Thyroid gland (tissue), 4 donors: ENCODE results near the gene PLXDC2.

Experiments
- POLR2A ChIP-seq, 2 donors: fragments of 450-650 bp; IDR thresholded peaks; one replicate each; pipeline ENCODE4 v1.6.1; 2017; ENCODE audit warnings: antibody characterized with exemption in 2 of 2, mild to moderate bottlenecking in 2 of 2, moderate library complexity in 1 of 2
- TF ChIP-seq, protein P1 (sequence below), 6 experiments: fragments of 200-600 bp in 3 of 6; fragments of 450-650 bp in 3 of 6; sonication (generic) in 3 of 6; IDR thresholded peaks; one replicate each; pipeline ENCODE4 v1.5.1; 2016 to 2019; ENCODE audit warnings: antibody characterized with exemption in 6 of 6, mild to moderate bottlenecking in 2 of 6, inconsistent platforms in 1 of 6, moderate library complexity in 1 of 6

DNA sequence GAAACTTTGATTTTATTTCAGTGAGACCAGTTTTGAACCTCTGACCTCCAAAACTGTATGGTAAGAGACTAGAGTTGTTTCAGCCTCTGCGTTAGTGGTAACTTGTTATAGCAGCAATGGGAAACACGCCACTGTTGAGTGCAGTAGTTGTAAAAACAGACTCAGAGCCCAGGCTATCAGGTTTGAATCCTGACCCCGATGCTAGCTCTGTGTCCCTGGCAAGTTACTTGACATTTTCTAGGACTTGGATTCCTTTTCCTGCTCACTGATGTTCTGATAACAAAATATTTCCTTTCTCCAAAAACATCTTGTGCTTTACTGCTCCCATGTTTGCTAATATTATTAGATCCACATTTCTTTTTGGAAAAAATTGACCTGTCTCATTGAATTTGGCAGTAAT lies 131.0 kb downstream of the PLXDC2 start:
- TF ChIP-seq, protein P1, sequence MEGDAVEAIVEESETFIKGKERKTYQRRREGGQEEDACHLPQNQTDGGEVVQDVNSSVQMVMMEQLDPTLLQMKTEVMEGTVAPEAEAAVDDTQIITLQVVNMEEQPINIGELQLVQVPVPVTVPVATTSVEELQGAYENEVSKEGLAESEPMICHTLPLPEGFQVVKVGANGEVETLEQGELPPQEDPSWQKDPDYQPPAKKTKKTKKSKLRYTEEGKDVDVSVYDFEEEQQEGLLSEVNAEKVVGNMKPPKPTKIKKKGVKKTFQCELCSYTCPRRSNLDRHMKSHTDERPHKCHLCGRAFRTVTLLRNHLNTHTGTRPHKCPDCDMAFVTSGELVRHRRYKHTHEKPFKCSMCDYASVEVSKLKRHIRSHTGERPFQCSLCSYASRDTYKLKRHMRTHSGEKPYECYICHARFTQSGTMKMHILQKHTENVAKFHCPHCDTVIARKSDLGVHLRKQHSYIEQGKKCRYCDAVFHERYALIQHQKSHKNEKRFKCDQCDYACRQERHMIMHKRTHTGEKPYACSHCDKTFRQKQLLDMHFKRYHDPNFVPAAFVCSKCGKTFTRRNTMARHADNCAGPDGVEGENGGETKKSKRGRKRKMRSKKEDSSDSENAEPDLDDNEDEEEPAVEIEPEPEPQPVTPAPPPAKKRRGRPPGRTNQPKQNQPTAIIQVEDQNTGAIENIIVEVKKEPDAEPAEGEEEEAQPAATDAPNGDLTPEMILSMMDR (IDR thresholded peaks at IDR 0.05): no peak
- no peak for TF ChIP-seq POLR2A (IDR thresholded peaks at IDR 0.05)
